CD8-positive, alpha-beta memory T cell (primary cell): ENCODE measurements around the gene INO80. TPM values are rescaled to one million over a fixed set of nuclear protein-coding genes. Genes with fewer than 3 reads are reported as not detected.
"Not testable (repeated sequence)": the region's sequence is repeated elsewhere in the genome, so short reads cannot be mapped to it uniquely, and the experiment has no call there.

Source experiments
- CTCF ChIA-PET: fragments of 350-600 bp; sonication (Branson Sonifier 250); formaldehyde crosslinking; loops from one replicate; lab custom pipeline; 2021; ENCODE audit warnings: antibody characterized with exemption; lab: Charles Lee
- POLR2A ChIA-PET: fragments of 350-600 bp; sonication (Branson Sonifier 250); formaldehyde crosslinking; loops from one replicate; lab custom pipeline; 2021; ENCODE audit warnings: antibody characterized with exemption; lab: Charles Lee
- DNase-seq, 5 donors: peaks; one replicate each; pipeline versions ENCODE4 v3.0.0 to v3.0.0-alpha.2; 2020 to 2022; ENCODE audit warnings: mixed read lengths in 1 of 5
- H3K27ac ChIP-seq: one replicate; pipeline ENCODE4 v1.7.0; 2013; ENCODE audit warnings: low read depth, mild to moderate bottlenecking, low read length, moderate library complexity
- H3K27me3 ChIP-seq: 2 replicates; pipeline ENCODE4 v1.7.0; 2013; ENCODE audit warnings: low read length, mild to moderate bottlenecking; ENCODE audit not compliant: insufficient read depth, poor library complexity, severe bottlenecking
- H3K36me3 ChIP-seq: 2 replicates; pipeline ENCODE4 v1.7.0; 2013; ENCODE audit warnings: mild to moderate bottlenecking, low read length, moderate library complexity; ENCODE audit not compliant: insufficient read depth
- H3K4me1 ChIP-seq: 2 replicates; pipeline ENCODE4 v1.7.0; 2013; ENCODE audit warnings: mild to moderate bottlenecking, low read length, moderate library complexity; ENCODE audit not compliant: insufficient read depth
- H3K4me3 ChIP-seq: 2 replicates; pipeline ENCODE4 v1.7.0; 2013; ENCODE audit warnings: mild to moderate bottlenecking, low read length
- H3K9me3 ChIP-seq: 2 replicates; pipeline ENCODE4 v1.7.0; 2013; ENCODE audit warnings: mild to moderate bottlenecking, low read length
- H3K27ac Mint-ChIP-seq, 8 donors: one replicate each; pipeline ENCODE4 v1.8.0; 2020 to 2021; ENCODE audit warnings: mixed read lengths in 8 of 8, mild to moderate bottlenecking in 6 of 8, inconsistent platforms in 3 of 8, moderate library complexity in 3 of 8
- H3K27me3 Mint-ChIP-seq, 2 donors: one replicate each; pipeline ENCODE4 v1.8.0; 2020 to 2021; ENCODE audit warnings: mixed read lengths in 2 of 2, mild to moderate bottlenecking in 1 of 2, moderate library complexity in 1 of 2
- H3K36me3 Mint-ChIP-seq, 3 donors: one replicate each; pipeline ENCODE4 v1.8.0; 2020 to 2021; ENCODE audit warnings: mixed read lengths in 3 of 3, inconsistent platforms in 1 of 3, mild to moderate bottlenecking in 1 of 3
- H3K4me1 Mint-ChIP-seq, 3 donors: one replicate each; pipeline ENCODE4 v1.8.0; 2020 to 2021; ENCODE audit warnings: mixed read lengths in 3 of 3, inconsistent platforms in 1 of 3, mild to moderate bottlenecking in 1 of 3
- H3K4me3 Mint-ChIP-seq, 7 donors: one replicate each; pipeline ENCODE4 v1.8.0; 2020 to 2021; ENCODE audit warnings: mixed read lengths in 7 of 7, mild to moderate bottlenecking in 6 of 7, moderate library complexity in 4 of 7, inconsistent platforms in 2 of 7
- H3K9me3 Mint-ChIP-seq, 5 donors: one replicate each; pipeline ENCODE4 v1.8.0; 2020 to 2022; ENCODE audit warnings: mixed read lengths in 5 of 5, mild to moderate bottlenecking in 3 of 5, moderate library complexity in 2 of 5, inconsistent platforms in 1 of 5
- polyA plus RNA-seq: library from polyadenylated mRNA; unstranded; fragments of 300-500 nt; fragmentation: Illumina TruSeq; gene quantifications from one replicate; pipeline ENCODE4 v1.2.3, GENCODE V29; 2021
- total RNA-seq, 2 experiments: library from RNA; stranded (reverse); gene quantifications; one replicate each; pipeline ENCODE4 v1.2.3, GENCODE V29; 2021

INO80 gene
- total and polyA plus RNA-seq, 3 experiments from 2014 or later = 7.2 to 29.2 (median 26.3) TPM

DNA sequence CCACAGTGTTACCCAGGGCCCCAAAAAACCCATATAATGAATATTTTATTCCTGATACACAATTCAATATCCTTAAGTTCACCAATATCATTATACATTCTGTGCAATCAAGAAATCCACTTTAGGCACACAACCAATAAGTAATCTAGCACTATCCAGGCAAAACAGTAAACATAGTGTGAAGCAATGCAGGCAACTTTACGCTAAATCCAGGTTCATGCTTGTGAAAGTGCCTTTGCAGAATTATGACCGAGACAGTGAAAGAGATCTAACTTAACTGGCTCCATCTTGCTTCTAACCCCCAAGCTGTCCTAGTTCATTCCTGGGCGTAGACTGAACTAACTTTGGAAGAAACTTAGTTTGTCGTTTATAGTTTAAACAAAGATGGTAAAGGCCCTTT is 34.2 kb upstream of the INO80 start:
- H3K9me3 Mint-ChIP-seq = no peaks in the 10 kb centered on the region
- CTCF ChIA-PET = no interaction called here
- no peaks in the 10 kb centered on the region for H3K9me3 ChIP-seq

DNA sequence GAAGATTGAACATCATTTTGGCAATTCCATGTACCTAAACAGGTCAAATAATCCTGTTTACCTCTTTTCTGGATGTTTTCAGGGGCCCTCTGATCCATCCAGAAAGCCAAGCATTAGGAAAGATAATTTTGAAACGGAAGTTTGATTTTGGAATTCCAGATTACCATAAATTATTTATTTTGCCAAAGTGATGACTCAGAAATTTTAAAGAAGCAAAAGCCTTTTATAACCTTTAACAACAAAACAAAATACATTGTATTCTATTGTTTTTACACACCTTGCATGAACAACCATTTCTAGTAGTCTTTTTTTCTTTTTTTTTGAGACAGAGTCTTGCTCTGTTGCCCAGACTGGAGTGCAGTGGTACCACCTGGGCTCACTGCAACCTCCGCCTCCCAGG is 32.0 kb upstream of the INO80 start:
- Histone ChIP-seq H3K9me3 (no peaks in the 10 kb centered on the region), H3K36me3 (no peaks in the 10 kb centered on the region), H3K4me3 (no peak overlapping the region), H3K27ac (no peak overlapping the region), H3K4me1 (peaks cover 6% of the 10 kb centered on the region), H3K27me3 (no peaks in the 10 kb centered on the region)
- H3K4me1 Mint-ChIP-seq = peaks cover 4 to 12% (median 8%) of the 10 kb centered on the region in 3 donors
- ChIA-PET CTCF (no interaction called here), POLR2A (no interaction called here)
- H3K9me3 Mint-ChIP-seq = no peaks in the 10 kb centered on the region
- H3K4me3 Mint-ChIP-seq = no peak overlapping the region
- no peaks in the 10 kb centered on the region for H3K27me3 Mint-ChIP-seq
- H3K36me3 Mint-ChIP-seq = no peaks in the 10 kb centered on the region
- no peak overlapping the region for H3K27ac Mint-ChIP-seq
- no peak for DNase-seq

More for the DNA sequence above, 34.2 kb upstream of the INO80 start:
- Histone ChIP-seq H3K36me3 (no peaks in the 10 kb centered on the region), H3K27ac (no peak overlapping the region), H3K4me3 (no peak overlapping the region), H3K4me1 (peaks cover 6% of the 10 kb centered on the region), H3K27me3 (no peaks in the 10 kb centered on the region)
- peaks cover 4 to 12% (median 8%) of the 10 kb centered on the region in 3 donors for H3K4me1 Mint-ChIP-seq
- H3K36me3 Mint-ChIP-seq = no peaks in the 10 kb centered on the region
- DNase-seq = no peak
- H3K27ac Mint-ChIP-seq = peak overlapping the region in 2 of 8 donors; percentile 4 to 84
- H3K27me3 Mint-ChIP-seq = peaks cover 0 to 3% of the 10 kb centered on the region in 2 donors
- H3K4me3 Mint-ChIP-seq = peak overlapping the region in 1 of 7 donors; percentile 33
- POLR2A ChIA-PET = no interaction called here

DNA sequence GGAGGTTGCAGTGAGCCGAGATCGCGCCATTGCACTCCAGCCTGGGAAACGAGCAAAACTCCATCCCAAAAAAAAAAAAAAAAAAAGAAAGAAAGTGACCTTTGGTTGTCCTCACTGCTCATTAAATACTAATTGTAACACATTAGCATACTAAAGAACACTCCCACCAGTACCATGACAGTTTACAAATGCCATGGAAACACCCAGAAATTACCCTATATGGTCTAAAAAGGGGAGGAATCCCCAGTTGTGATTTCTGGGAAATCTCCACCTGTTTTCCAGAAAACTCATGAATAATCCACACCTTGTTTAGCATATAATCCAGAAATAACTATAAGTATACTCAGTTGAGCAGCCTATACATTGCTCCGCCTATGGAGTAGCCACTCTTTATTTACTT is 23.5 kb upstream of the INO80 start:
- ChIA-PET CTCF (no interaction called here), POLR2A (no interaction called here)
- no peaks in the 10 kb centered on the region for H3K9me3 Mint-ChIP-seq
- no peaks in the 10 kb centered on the region for H3K36me3 Mint-ChIP-seq
- no peak overlapping the region for H3K27ac Mint-ChIP-seq
- no peaks in the 10 kb centered on the region for H3K4me1 ChIP-seq
- DNase-seq = no peak
- H3K27me3 Mint-ChIP-seq = no peaks in the 10 kb centered on the region
- H3K4me3 Mint-ChIP-seq = no peak overlapping the region
- H3K9me3 ChIP-seq = no peaks in the 10 kb centered on the region
- H3K4me1 Mint-ChIP-seq = no peaks in the 10 kb centered on the region
- no peaks in the 10 kb centered on the region for H3K36me3 ChIP-seq
- no peaks in the 10 kb centered on the region for H3K27me3 ChIP-seq
- H3K27ac ChIP-seq = no peak overlapping the region
- no peak overlapping the region for H3K4me3 ChIP-seq

DNA sequence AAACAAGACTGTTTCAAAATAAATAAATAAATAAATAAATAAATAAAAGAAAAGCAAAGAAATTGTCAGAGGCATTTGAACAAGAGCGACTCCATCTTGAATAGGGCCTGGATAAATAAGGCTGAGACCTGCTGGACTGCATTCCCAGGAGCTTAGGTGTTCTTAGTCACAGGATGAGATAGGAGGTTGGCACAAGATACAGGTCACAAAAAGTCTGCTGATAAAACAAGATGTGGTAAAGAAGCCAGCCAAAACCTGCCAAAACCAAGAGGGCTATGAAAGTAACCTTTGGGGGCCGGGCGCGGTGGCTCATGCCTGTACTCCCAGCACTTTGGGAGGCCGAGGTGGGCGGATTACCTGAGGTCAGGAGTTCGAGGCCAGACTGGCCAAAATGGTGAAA is 23.0 kb upstream of the INO80 start:
- CTCF ChIA-PET, H3K9me3 Mint-ChIP-seq, H3K4me1 ChIP-seq, H3K36me3 Mint-ChIP-seq, H3K36me3 ChIP-seq, H3K27ac ChIP-seq, H3K4me3 ChIP-seq, H3K27me3 Mint-ChIP-seq, POLR2A ChIA-PET, DNase-seq, H3K27me3 ChIP-seq, H3K4me3 Mint-ChIP-seq, H3K9me3 ChIP-seq, H3K4me1 Mint-ChIP-seq, H3K27ac Mint-ChIP-seq: not testable (repeated sequence)

DNA sequence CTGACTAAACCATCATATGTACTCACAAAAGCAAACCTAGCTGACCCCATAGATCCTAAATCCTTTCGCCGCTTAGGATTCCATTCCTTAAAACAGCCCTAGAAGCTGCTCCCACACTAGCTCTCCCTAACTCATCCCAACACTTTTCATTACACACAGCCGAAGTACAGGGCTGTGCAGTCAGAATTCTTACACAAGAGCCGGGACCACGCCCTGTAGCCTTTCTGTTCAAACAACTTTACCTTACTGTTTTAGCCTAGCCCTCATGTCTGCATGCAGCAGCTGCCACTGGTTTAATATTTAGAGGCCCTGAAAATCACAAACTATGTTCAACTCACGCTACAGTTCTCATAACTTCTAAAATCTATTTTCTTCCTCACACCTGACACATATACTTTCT is 19.5 kb upstream of the INO80 start:
- H3K4me1 Mint-ChIP-seq, H3K27ac ChIP-seq, H3K9me3 ChIP-seq, H3K36me3 ChIP-seq, H3K4me3 ChIP-seq, H3K9me3 Mint-ChIP-seq, H3K36me3 Mint-ChIP-seq, H3K4me1 ChIP-seq, H3K27ac Mint-ChIP-seq, DNase-seq, H3K27me3 ChIP-seq, CTCF ChIA-PET, POLR2A ChIA-PET, H3K4me3 Mint-ChIP-seq: not testable (repeated sequence)
- H3K27me3 Mint-ChIP-seq = peaks cover 0 to 22% of the 10 kb centered on the region in 2 donors

DNA sequence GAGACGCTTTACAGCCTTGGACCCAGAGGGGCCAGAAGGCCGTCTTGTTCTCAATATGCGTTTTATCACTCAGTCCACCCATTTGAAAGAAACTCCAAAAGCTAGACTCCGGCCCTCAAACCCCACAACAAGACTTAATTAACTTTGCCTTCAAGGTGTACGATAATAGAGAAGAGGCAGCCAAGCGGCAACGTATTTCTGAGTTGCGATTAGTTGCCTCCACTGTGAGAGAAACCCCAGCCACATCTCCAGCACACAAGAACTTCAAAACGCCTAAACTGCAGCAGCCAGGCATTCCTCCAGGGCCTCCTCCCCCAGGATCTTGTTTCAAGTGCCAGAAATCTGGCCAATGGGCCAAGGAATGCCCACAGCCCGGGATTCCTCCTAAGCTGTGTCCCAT is 17.4 kb upstream of the INO80 start:
- ChIA-PET CTCF (no interaction called here), POLR2A (no interaction called here)
- Histone ChIP-seq H3K27me3 (no peaks in the 10 kb centered on the region), H3K27ac (no peak overlapping the region), H3K4me1 (no peaks in the 10 kb centered on the region), H3K9me3 (no peaks in the 10 kb centered on the region), H3K4me3 (no peak overlapping the region), H3K36me3 (no peaks in the 10 kb centered on the region)
- Mint-ChIP-seq H3K36me3 (peaks cover 0 to 4% (median 0%) of the 10 kb centered on the region in 3 donors), H3K9me3 (peaks cover 0 to 6% (median 3%) of the 10 kb centered on the region in 5 donors), H3K27me3 (peaks cover 4 to 22% of the 10 kb centered on the region in 2 donors), H3K4me1 (no peaks in the 10 kb centered on the region), H3K27ac (peak overlapping the region in 1 of 8 donors; percentile 51), H3K4me3 (no peak overlapping the region)
- no peak for DNase-seq

DNA sequence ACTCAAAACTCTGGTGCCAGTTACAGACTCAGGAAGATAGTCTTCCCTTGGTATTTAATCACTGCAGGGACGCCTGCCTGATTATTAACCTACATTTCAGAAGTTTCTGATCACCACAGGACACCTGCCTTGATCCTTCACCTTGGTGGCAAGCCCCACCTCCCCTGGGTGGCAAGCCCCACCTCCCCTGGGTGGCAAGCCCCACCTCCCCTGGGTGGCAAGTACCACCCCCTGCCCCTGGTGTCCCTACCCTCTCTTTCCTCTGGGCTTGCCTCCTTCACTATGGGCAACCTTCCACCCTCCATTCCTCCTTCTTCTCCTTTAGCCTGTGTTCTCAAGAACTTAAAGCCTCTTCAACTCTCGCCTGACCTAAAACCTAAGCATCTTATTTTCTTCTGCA is 16.0 kb upstream of the INO80 start:
- H3K27ac ChIP-seq, CTCF ChIA-PET, H3K4me1 ChIP-seq, H3K9me3 Mint-ChIP-seq, H3K36me3 Mint-ChIP-seq, H3K27ac Mint-ChIP-seq, POLR2A ChIA-PET, H3K4me3 ChIP-seq, DNase-seq, H3K27me3 ChIP-seq, H3K36me3 ChIP-seq, H3K9me3 ChIP-seq, H3K4me1 Mint-ChIP-seq: not testable (repeated sequence)
- Mint-ChIP-seq H3K27me3 (peaks cover 7 to 22% of the 10 kb centered on the region in 2 donors), H3K4me3 (peak overlapping the region in 1 of 7 donors; percentile 27)

DNA sequence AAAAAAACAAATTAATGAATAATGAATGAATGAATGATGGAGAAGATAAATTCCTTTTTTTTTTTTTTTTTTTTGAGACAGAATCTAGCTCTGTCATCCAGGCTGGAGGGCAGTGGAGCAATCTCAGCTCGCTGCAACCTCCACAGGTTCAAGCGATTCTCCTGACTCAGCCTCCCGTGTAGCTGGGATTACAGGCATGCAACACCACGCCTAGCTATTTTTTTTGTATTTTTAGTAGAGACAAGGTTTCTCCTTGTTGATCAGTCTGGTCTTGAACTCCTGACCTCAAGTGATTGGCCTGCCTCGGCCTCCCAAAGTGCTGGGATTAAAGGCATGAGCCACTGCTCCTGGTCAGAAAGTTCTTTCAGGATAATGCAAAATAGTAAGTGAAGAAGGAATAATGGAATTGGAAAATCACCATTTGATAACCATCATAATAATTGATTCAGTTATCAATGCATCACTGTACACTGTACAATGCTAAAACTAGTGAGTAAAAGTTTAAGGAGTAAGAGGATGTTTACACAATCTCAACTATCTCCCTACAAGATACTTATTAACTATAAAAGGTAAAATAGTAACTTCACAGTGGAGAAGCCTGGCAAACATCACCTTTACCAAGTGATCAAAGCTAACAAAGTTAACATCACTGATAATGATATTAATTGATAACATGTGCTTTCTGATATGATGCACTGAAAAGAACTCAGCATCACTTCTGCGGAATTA is 12.3 kb upstream of the INO80 start:
- Histone ChIP-seq H3K27ac (no peak overlapping the region), H3K27me3 (no peaks in the 10 kb centered on the region), H3K9me3 (no peaks in the 10 kb centered on the region), H3K36me3 (no peaks in the 10 kb centered on the region), H3K4me1 (no peaks in the 10 kb centered on the region), H3K4me3 (no peak overlapping the region)
- H3K27ac Mint-ChIP-seq = no peak overlapping the region
- peaks cover 0 to 6% (median 3%) of the 10 kb centered on the region in 5 donors for H3K9me3 Mint-ChIP-seq
- POLR2A ChIA-PET = no interaction called here
- no peak overlapping the region for H3K4me3 Mint-ChIP-seq
- peaks cover 0 to 8% (median 8%) of the 10 kb centered on the region in 3 donors for H3K4me1 Mint-ChIP-seq
- no peak for DNase-seq
- CTCF ChIA-PET = no interaction called here
- peaks cover 0 to 4% (median 0%) of the 10 kb centered on the region in 3 donors for H3K36me3 Mint-ChIP-seq
- H3K27me3 Mint-ChIP-seq = peaks cover 9 to 39% of the 10 kb centered on the region in 2 donors
